ENCODE results near the gene PDHA1. TPM values are rescaled to one million over a fixed set of nuclear protein-coding genes. Genes with fewer than 3 reads are reported as not detected.

Gene PDHA1
- total RNA-seq, 1 experiment from 2014 or later = 164 TPM

DNA sequence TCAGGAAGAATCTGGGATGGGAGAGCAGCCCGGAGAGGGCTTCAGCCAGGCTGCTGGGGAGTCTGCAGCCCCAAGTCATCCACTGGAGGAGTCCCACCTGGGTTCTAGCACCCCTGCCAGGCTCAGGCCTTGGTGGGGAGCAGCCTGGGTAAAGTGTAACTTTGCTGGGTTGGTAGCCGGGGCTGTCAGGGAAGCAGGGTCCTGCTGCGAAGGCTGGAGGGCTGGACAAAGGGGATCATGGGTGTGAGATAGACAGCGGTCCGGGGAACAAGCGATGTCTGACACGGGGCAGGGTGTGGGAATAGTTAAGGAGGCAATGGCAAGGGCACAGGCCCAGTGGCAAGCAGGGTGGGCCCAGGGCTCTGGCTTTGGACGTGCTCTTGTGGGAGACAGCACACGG is 37.6 kb downstream of the PDHA1 start:
- no peak for DNase-seq
- Histone ChIP-seq H3K9me3 (ENCODE audit: low read length) (no peaks in the 10 kb centered on the region), H3K4me1 (ENCODE audit: low read length) (no peaks in the 10 kb centered on the region), H3K9ac (ENCODE audit: low read length) (no peak overlapping the region), H3K79me2 (ENCODE audit: low read length) (no peaks in the 10 kb centered on the region), H4K20me1 (ENCODE audit: insufficient read depth, low read depth, low read length) (no peaks in the 10 kb centered on the region), H3K9me2 (replicated peaks; ENCODE audit: insufficient read depth, low read length) (no peaks in the 10 kb centered on the region), H3K27me3 (ENCODE audit: low read length) (no peaks in the 10 kb centered on the region), H3K4me3 (ENCODE audit: low read length) (no peak overlapping the region), H3K27ac (ENCODE audit: low read length) (no peak overlapping the region), H3K36me3 (ENCODE audit: insufficient read depth, low read length) (no peaks in the 10 kb centered on the region), H3K4me2 (ENCODE audit: low read depth, low read length, poor library complexity, severe bottlenecking) (no peak overlapping the region), H2AFZ (ENCODE audit: low read length) (no peak overlapping the region)

DNA sequence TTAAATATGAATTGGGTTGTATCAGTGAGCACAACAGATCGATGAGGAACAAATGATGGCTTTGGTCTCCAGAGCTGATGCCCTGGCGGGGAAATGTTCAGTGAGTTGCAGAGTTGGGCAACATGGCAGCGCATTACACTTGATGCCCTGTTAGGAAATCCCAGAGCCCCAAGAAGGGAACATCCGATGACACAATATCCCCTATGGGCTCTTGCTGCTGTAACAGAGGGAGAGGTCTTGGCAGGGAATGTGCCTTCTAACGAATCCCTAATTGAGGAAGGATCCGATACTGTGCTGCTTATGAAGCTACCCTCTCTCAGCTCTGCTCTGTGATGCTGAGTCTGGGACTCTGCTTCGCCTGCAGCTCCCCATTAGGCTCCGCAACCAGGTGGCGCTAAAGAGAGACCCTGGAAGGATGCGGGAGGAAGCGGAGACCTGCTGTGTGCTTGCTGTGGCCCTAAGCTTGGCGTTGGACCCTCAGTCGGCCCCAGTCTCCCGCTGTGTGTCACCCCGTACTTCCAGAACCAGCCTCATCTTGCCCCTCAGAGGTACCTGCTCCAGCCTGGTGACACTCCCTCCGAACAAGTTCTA is 38.9 kb downstream of the PDHA1 start:
- no peaks in the 10 kb centered on the region for H3K9me2 ChIP-seq (replicated peaks; ENCODE audit: insufficient read depth, low read length)
- H3K27ac ChIP-seq (ENCODE audit: low read length) = no peak overlapping the region
- H3K4me3 ChIP-seq (ENCODE audit: low read length) = no peak overlapping the region
- H3K4me2 ChIP-seq (ENCODE audit: low read depth, low read length, poor library complexity, severe bottlenecking) = no peak overlapping the region
- H3K36me3 ChIP-seq (ENCODE audit: insufficient read depth, low read length) = no peaks in the 10 kb centered on the region
- no peaks in the 10 kb centered on the region for H4K20me1 ChIP-seq (ENCODE audit: insufficient read depth, low read depth, low read length)
- H2AFZ ChIP-seq (ENCODE audit: low read length) = no peak overlapping the region
- H3K79me2 ChIP-seq (ENCODE audit: low read length) = no peaks in the 10 kb centered on the region
- no peak overlapping the region for H3K9ac ChIP-seq (ENCODE audit: low read length)
- no peaks in the 10 kb centered on the region for H3K9me3 ChIP-seq (ENCODE audit: low read length)
- no peaks in the 10 kb centered on the region for H3K27me3 ChIP-seq (ENCODE audit: low read length)
- H3K4me1 ChIP-seq (ENCODE audit: low read length) = no peaks in the 10 kb centered on the region
- peak; percentile 86 for DNase-seq

DNA sequence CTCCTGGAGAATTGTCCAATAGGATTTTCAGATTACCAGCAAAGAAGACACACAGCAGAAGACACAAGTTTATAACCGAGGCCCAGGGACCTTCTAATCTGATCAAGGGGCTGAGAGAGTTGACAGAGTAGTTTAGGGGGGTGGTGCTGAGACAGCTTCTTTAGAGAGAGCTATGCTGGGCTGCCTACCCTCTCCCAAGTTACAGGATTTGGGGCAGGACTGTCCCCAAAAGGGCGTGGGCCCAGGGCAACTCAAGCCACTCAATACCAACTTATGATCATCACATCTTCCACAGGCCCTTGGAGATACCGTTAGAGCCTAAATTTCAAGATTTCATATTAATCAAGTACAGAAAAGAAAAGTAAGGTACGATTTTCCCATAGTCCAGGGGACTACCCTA is 43.0 kb downstream of the PDHA1 start:
- no peak for DNase-seq
- Histone ChIP-seq H3K9me3 (ENCODE audit: low read length) (no peaks in the 10 kb centered on the region), H2AFZ (ENCODE audit: low read length) (no peak overlapping the region), H4K20me1 (ENCODE audit: insufficient read depth, low read depth, low read length) (no peaks in the 10 kb centered on the region), H3K27me3 (ENCODE audit: low read length) (no peaks in the 10 kb centered on the region), H3K9me2 (replicated peaks; ENCODE audit: insufficient read depth, low read length) (no peaks in the 10 kb centered on the region), H3K9ac (ENCODE audit: low read length) (no peak overlapping the region), H3K4me3 (ENCODE audit: low read length) (no peak overlapping the region), H3K27ac (ENCODE audit: low read length) (no peak overlapping the region), H3K79me2 (ENCODE audit: low read length) (no peaks in the 10 kb centered on the region), H3K4me1 (ENCODE audit: low read length) (no peaks in the 10 kb centered on the region), H3K4me2 (ENCODE audit: low read depth, low read length, poor library complexity, severe bottlenecking) (no peak overlapping the region), H3K36me3 (ENCODE audit: insufficient read depth, low read length) (no peaks in the 10 kb centered on the region)

DNA sequence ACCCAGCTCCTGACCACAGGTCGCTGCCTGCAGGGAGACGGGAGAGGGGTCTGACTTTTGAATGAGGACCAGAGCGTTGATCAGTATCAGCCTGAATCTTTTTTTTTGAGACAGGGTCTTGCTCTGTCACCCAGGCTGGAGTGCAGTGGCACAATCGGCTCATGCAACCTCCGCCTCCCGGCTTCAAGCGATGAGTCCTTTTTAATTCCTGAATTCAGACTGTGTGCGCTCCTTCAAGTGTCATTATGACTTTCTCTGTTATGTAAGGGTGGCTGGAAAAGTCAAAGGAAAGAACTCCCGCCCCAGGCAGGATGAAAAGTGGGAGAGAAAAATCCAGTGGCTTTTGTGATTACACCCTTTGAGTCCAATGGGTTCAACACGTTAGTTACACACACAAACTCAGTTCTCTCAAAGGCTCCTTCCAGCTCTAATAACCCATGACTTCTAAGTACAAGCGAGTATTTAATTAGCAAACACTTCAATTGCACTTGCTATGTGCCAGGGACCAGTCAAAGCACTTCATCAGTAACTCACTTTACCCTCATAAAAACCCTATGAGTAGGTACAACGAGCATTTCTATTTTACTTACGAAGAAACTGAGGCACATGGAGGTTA is 44.4 kb downstream of the PDHA1 start:
- Histone ChIP-seq H3K79me2 (ENCODE audit: low read length) (no peaks in the 10 kb centered on the region), H3K9me2 (replicated peaks; ENCODE audit: insufficient read depth, low read length) (no peaks in the 10 kb centered on the region), H3K9me3 (ENCODE audit: low read length) (no peaks in the 10 kb centered on the region), H3K36me3 (ENCODE audit: insufficient read depth, low read length) (no peaks in the 10 kb centered on the region), H3K9ac (ENCODE audit: low read length) (no peak overlapping the region), H3K4me1 (ENCODE audit: low read length) (no peaks in the 10 kb centered on the region), H3K4me2 (ENCODE audit: low read depth, low read length, poor library complexity, severe bottlenecking) (no peak overlapping the region), H3K4me3 (ENCODE audit: low read length) (no peak overlapping the region), H3K27me3 (ENCODE audit: low read length) (no peaks in the 10 kb centered on the region), H4K20me1 (ENCODE audit: insufficient read depth, low read depth, low read length) (no peaks in the 10 kb centered on the region), H3K27ac (ENCODE audit: low read length) (no peak overlapping the region), H2AFZ (ENCODE audit: low read length) (no peak overlapping the region)
- no peak for DNase-seq

DNA sequence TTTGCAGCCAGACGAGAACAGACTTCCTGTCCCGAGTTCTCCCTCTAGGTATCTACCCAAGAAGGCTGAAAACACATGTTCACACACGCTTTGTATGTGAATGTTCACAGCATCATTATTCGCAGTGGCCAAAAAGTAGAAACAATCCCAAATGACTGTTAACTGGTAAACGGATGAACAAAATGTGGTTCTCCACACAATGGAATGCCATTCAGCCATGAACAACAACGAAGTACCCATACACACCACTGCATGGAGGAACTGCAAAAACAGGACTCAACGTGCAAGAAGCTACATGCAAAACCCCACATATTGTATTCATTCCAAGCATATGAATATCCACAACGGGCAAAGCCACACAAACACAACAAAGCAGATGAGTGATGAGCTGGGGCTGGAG is 45.0 kb downstream of the PDHA1 start:
- H3K79me2 ChIP-seq (ENCODE audit: low read length) = no peaks in the 10 kb centered on the region
- no peak overlapping the region for H3K4me2 ChIP-seq (ENCODE audit: low read depth, low read length, poor library complexity, severe bottlenecking)
- no peak overlapping the region for H3K4me3 ChIP-seq (ENCODE audit: low read length)
- H3K27ac ChIP-seq (ENCODE audit: low read length) = no peak overlapping the region
- no peak overlapping the region for H3K9ac ChIP-seq (ENCODE audit: low read length)
- no peaks in the 10 kb centered on the region for H3K4me1 ChIP-seq (ENCODE audit: low read length)
- H2AFZ ChIP-seq (ENCODE audit: low read length) = no peak overlapping the region
- no peaks in the 10 kb centered on the region for H3K36me3 ChIP-seq (ENCODE audit: insufficient read depth, low read length)
- no peak for DNase-seq
- H3K27me3 ChIP-seq (ENCODE audit: low read length) = no peaks in the 10 kb centered on the region
- H3K9me3 ChIP-seq (ENCODE audit: low read length) = no peaks in the 10 kb centered on the region
- no peaks in the 10 kb centered on the region for H4K20me1 ChIP-seq (ENCODE audit: insufficient read depth, low read depth, low read length)
- no peaks in the 10 kb centered on the region for H3K9me2 ChIP-seq (replicated peaks; ENCODE audit: insufficient read depth, low read length)

DNA sequence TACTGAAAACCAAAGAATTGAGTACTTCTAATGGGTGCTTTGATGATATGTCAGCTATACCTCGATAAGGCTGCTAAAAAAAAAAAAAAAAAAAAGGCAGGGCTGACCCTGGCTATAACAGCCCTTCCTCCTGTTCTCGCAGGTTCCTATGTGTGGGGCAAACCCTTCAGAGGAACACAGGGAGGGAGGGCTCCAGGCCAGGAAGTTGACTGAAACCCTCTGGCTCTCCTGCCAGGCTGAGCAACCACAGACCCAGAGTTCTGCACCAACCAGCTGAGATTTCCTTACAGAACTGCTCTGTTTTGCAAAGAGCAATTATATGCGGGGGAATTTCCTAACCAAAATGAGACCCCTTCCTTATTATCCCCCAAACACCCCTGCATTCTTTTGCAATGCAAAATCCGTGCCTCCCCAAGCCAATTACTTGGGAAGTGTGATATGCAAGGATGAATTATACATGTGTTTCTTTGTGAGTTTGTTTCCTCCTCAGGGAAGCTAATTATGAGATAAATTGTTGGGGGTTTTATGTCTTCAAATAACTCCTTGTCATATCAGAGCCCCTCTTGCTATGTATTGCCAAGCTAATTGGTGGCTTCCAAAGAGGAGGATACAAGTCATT is 45.6 kb downstream of the PDHA1 start:
- Histone ChIP-seq H3K27ac (ENCODE audit: low read length) (no peak overlapping the region), H3K79me2 (ENCODE audit: low read length) (no peaks in the 10 kb centered on the region), H4K20me1 (ENCODE audit: insufficient read depth, low read depth, low read length) (no peaks in the 10 kb centered on the region), H3K27me3 (ENCODE audit: low read length) (no peaks in the 10 kb centered on the region), H3K36me3 (ENCODE audit: insufficient read depth, low read length) (no peaks in the 10 kb centered on the region), H2AFZ (ENCODE audit: low read length) (no peak overlapping the region), H3K4me3 (ENCODE audit: low read length) (no peak overlapping the region), H3K4me1 (ENCODE audit: low read length) (no peaks in the 10 kb centered on the region), H3K9me2 (replicated peaks; ENCODE audit: insufficient read depth, low read length) (no peaks in the 10 kb centered on the region), H3K4me2 (ENCODE audit: low read depth, low read length, poor library complexity, severe bottlenecking) (no peak overlapping the region), H3K9me3 (ENCODE audit: low read length) (no peaks in the 10 kb centered on the region), H3K9ac (ENCODE audit: low read length) (no peak overlapping the region)
- no peak for DNase-seq

DNA sequence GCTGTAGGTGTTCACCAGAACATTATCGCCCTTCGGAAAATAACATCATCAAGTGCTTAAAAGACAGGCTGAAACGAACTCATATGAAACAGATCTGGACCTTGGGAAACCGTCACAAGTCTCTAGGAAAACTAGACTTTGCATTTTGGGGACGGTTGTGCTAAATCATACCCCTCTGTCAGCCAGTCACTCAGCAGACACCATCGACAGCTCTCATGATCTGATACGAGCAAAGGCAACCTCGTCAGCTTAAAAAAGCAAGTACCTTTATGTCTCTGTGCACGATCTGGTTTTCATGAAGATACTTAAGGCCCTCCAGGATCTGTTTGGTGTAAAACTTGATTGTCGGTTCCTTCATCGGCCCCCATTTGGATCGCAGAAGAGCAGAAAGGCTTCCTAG is 48.4 kb downstream of the PDHA1 start:
- Histone ChIP-seq H3K4me2 (ENCODE audit: low read depth, low read length, poor library complexity, severe bottlenecking) (no peak overlapping the region), H3K27ac (ENCODE audit: low read length) (no peak overlapping the region), H3K36me3 (ENCODE audit: insufficient read depth, low read length) (no peaks in the 10 kb centered on the region), H2AFZ (ENCODE audit: low read length) (no peak overlapping the region), H3K9me3 (ENCODE audit: low read length) (no peaks in the 10 kb centered on the region), H3K9me2 (replicated peaks; ENCODE audit: insufficient read depth, low read length) (no peaks in the 10 kb centered on the region), H3K79me2 (ENCODE audit: low read length) (no peaks in the 10 kb centered on the region), H3K9ac (ENCODE audit: low read length) (no peak overlapping the region), H4K20me1 (ENCODE audit: insufficient read depth, low read depth, low read length) (no peaks in the 10 kb centered on the region), H3K27me3 (ENCODE audit: low read length) (no peaks in the 10 kb centered on the region), H3K4me1 (ENCODE audit: low read length) (no peaks in the 10 kb centered on the region), H3K4me3 (ENCODE audit: low read length) (no peak overlapping the region)
- no peak for DNase-seq

DNA sequence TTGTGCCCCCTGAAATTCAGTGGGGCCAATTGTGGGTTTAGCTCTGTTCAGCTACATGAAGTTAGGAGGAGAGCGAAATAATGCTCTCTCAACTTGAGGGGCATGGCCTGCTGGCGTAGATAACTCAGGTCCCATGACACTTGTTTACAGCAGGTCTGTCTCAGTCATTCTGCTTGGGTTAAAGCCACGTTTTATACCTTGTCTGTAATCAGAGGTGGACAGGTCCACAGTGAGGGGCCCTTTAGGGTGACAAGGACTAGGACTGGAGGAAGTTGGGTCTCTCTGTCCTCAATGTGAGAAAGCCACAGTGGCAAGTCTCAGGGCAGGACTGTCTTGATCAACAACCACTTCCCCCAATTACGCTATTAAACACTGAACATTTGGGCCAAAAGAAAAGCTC is 49.0 kb downstream of the PDHA1 start:
- H3K36me3 ChIP-seq (ENCODE audit: insufficient read depth, low read length) = no peaks in the 10 kb centered on the region
- no peak for DNase-seq
- no peak overlapping the region for H3K9ac ChIP-seq (ENCODE audit: low read length)
- no peaks in the 10 kb centered on the region for H3K9me2 ChIP-seq (replicated peaks; ENCODE audit: insufficient read depth, low read length)
- H3K4me1 ChIP-seq (ENCODE audit: low read length) = no peaks in the 10 kb centered on the region
- H4K20me1 ChIP-seq (ENCODE audit: insufficient read depth, low read depth, low read length) = no peaks in the 10 kb centered on the region
- H3K79me2 ChIP-seq (ENCODE audit: low read length) = no peaks in the 10 kb centered on the region
- no peaks in the 10 kb centered on the region for H3K27me3 ChIP-seq (ENCODE audit: low read length)
- H3K27ac ChIP-seq (ENCODE audit: low read length) = no peak overlapping the region
- H2AFZ ChIP-seq (ENCODE audit: low read length) = no peak overlapping the region
- no peaks in the 10 kb centered on the region for H3K9me3 ChIP-seq (ENCODE audit: low read length)
- H3K4me2 ChIP-seq (ENCODE audit: low read depth, low read length, poor library complexity, severe bottlenecking) = no peak overlapping the region
- H3K4me3 ChIP-seq (ENCODE audit: low read length) = no peak overlapping the region

All from Karpas-422 (cell line).